Measurements from ENCODE around the gene PAXX. TPM values are rescaled to one million over a fixed set of nuclear protein-coding genes. Genes with fewer than 3 reads are reported as not detected.

The PAXX gene
- total RNA-seq, 1 experiment from 2014 or later: 44.1 TPM

- TF ChIP-seq SP1 (CRISPR knock-in tag; conservative IDR thresholded peaks at IDR 0.05) (no peak), ELF4 (CRISPR knock-in tag; IDR thresholded peaks at IDR 0.05; ENCODE audit: low read depth) (no peak), AR (CRISPR knock-in tag; IDR thresholded peaks at IDR 0.05) (no peak), SOX15 (CRISPR knock-in tag; IDR thresholded peaks at IDR 0.05) (no peak), NFE2L1 (CRISPR knock-in tag; IDR thresholded peaks at IDR 0.05) (no peak), STAT6 (CRISPR knock-in tag; conservative IDR thresholded peaks at IDR 0.05; ENCODE audit: low read depth) (no peak)
These were observed 29.4 kb upstream of the PAXX start (continued) for GRCh38 chr9:136962701-136963248.

- Mint-ChIP-seq H3K36me3 (no peaks in the 10 kb centered on the region), H3K4me3 (no peak overlapping the region), H3K27me3 (ENCODE audit: low read depth) (no peaks in the 10 kb centered on the region), H3K27ac (no peak overlapping the region), H3K4me1 (peaks cover 10% of the 10 kb centered on the region), H3K9me3 (no peaks in the 10 kb centered on the region)
- ChIA-PET POLR2A (no interaction called here), CTCF (interaction anchor here (2.0 to 3.4 kb wide), 2 partner anchors 15 to 66 kb away, joined by 7 to 17 read pairs; no protein-coding TSS in a partner anchor)
- DNase-seq (ENCODE audit: low spot score) (no peak), ATAC-seq (no peak)
- TF ChIP-seq OVOL2 (CRISPR knock-in tag; IDR thresholded peaks at IDR 0.05; ENCODE audit: borderline replicate concordance) (no peak), AR (CRISPR knock-in tag; IDR thresholded peaks at IDR 0.05) (no peak), ZNF671 (CRISPR knock-in tag; IDR thresholded peaks at IDR 0.05) (no peak), E2F1 (CRISPR knock-in tag; IDR thresholded peaks at IDR 0.05) (no peak), ESRRA (CRISPR knock-in tag; IDR thresholded peaks at IDR 0.05; ENCODE audit: borderline replicate concordance) (no peak), ATF3 (CRISPR knock-in tag; conservative IDR thresholded peaks at IDR 0.05) (no peak), JAZF1 (CRISPR knock-in tag; IDR thresholded peaks at IDR 0.05) (no peak), ZBTB43 (CRISPR knock-in tag; IDR thresholded peaks at IDR 0.05) (no peak), MXD4 (CRISPR knock-in tag; IDR thresholded peaks at IDR 0.05; ENCODE audit: borderline replicate concordance) (no peak), EMX1 (CRISPR knock-in tag; IDR thresholded peaks at IDR 0.05) (no peak), CTCF (IDR thresholded peaks at IDR 0.05) (no peak), PRRX2 (CRISPR knock-in tag; IDR thresholded peaks at IDR 0.05) (no peak), ZNF532 (CRISPR knock-in tag; IDR thresholded peaks at IDR 0.05; ENCODE audit: borderline replicate concordance) (no peak), NR3C1 (CRISPR knock-in tag; conservative IDR thresholded peaks at IDR 0.05; ENCODE audit: low read depth) (no peak)
These were observed 28.9 kb upstream of the PAXX start for GRCh38 chr9:136963341-136963740.

Data from WTC11 (cell line).